ENCODE data around the gene VRK3.

Gene VRK3

GRCh38 chr19:49929611-49930482 is 95.3 kb downstream of the VRK3 start:
- peak; percentile 96 for DNase-seq

- peak; percentile 89 for DNase-seq
Measured at GRCh38 chr19:49929121-49929610, 96.0 kb downstream of the VRK3 start, which contains the start of the genes ATF5 and NUP62. TSS of gene ATF5 (plus strand) at chr19:49929205. CDS start at chr19:49930851, 1,646 bp downstream. TSS of gene NUP62 (minus strand) at chr19:49929504. CDS start at chr19:49909807, 19,697 bp downstream.

- no peak for DNase-seq
Measured at GRCh38 chr19:49927526-49928264, 97.5 kb downstream of the VRK3 start.

GRCh38 chr19:49926515-49926914 is 98.7 kb downstream of the VRK3 start:
- DNase-seq = no peak
